OCI-LY1 (cell line): ENCODE data around the gene MORC3.

Experiments used
- CTCF ChIP-seq: fragments of 200-600 bp; sonication (generic), shearing (Covaris generic); IDR thresholded peaks from 2 replicates; pipeline ENCODE4 v1.5.1; 2017; ENCODE audit warnings: mild to moderate bottlenecking, antibody characterized with exemption, low read length, moderate library complexity, mixed read lengths
- EZH2 ChIP-seq: fragments of 200-600 bp; sonication (generic), shearing (Covaris generic); IDR thresholded peaks from 2 replicates; pipeline ENCODE4 v1.8.0; 2017; ENCODE audit warnings: borderline replicate concordance, mixed run types, mild to moderate bottlenecking, antibody characterized with exemption, low read length, moderate library complexity, mixed read lengths

- TF ChIP-seq CTCF (no peak), EZH2 (no peak)
These were observed 29.3 kb downstream of the MORC3 start for GRCh38 chr21:36349315-36349714.
